A673 (cell line): ENCODE measurements around the gene LPP. TPM values are rescaled to one million over a fixed set of nuclear protein-coding genes. Genes with fewer than 3 reads are reported as not detected.
"Not testable (repeated sequence)": the region's sequence is repeated elsewhere in the genome, so short reads cannot be mapped to it uniquely, and the experiment has no call there.

Source experiments
- BruUV-seq: library from RNA; stranded (reverse); fragments of 400-500 nt; replicated peaks from 2 replicates; lab custom pipeline; 2021; lab: Mats Ljungman, UMichigan
- CTCF ChIA-PET: fragments of 300-600 bp; sonication (Branson Sonifier 250); formaldehyde crosslinking; loops from one replicate; lab custom pipeline; 2022; ENCODE audit warnings: antibody characterized with exemption; lab: Charles Lee
- POLR2A ChIA-PET: fragments of 300-600 bp; sonication (Branson Sonifier 250); formaldehyde crosslinking; loops from one replicate; lab custom pipeline; 2022; ENCODE audit warnings: antibody characterized with exemption; ENCODE audit not compliant: low non-redundant PET; lab: Charles Lee
- DNase-seq: peaks from one replicate; pipeline ENCODE4 v3.0.0-alpha.2; 2015; ENCODE audit warnings: low spot score
- H3K27ac ChIP-seq: fragments of 200-600 bp; sonication (generic); 2 replicates; pipeline ENCODE4 v1.5.1; 2016; ENCODE audit warnings: mixed run types, low read depth, mild to moderate bottlenecking, mixed read lengths, antibody characterized with exemption, low read length; ENCODE audit not compliant: poor library complexity, severe bottlenecking
- H3K27me3 ChIP-seq: fragments of 200-600 bp; sonication (generic); replicated peaks from 2 replicates; pipeline ENCODE4 v1.6.1; 2017; ENCODE audit warnings: mixed run types, low read depth, mild to moderate bottlenecking, mixed read lengths, antibody characterized with exemption, low read length; ENCODE audit not compliant: insufficient read depth, poor library complexity
- H3K36me3 ChIP-seq: fragments of 200-600 bp; sonication (generic); 2 replicates; pipeline ENCODE4 v1.6.1; 2016; ENCODE audit warnings: mixed run types, mild to moderate bottlenecking, mixed read lengths, antibody characterized with exemption, low read length; ENCODE audit not compliant: insufficient read depth, poor library complexity, severe bottlenecking
- H3K4me1 ChIP-seq: fragments of 200-600 bp; sonication (generic); 2 replicates; pipeline ENCODE4 v1.6.1; 2017; ENCODE audit warnings: mixed run types, mild to moderate bottlenecking, mixed read lengths, antibody characterized with exemption, low read length; ENCODE audit not compliant: insufficient read depth, poor library complexity, severe bottlenecking
- H3K4me3 ChIP-seq: fragments of 200-600 bp; sonication (generic); 2 replicates; pipeline ENCODE4 v1.5.1; 2016; ENCODE audit warnings: low read depth, mixed run types, mild to moderate bottlenecking, mixed read lengths, low read length; ENCODE audit not compliant: poor library complexity, severe bottlenecking
- H3K9me3 ChIP-seq: fragments of 200-600 bp; sonication (generic); 2 replicates; pipeline ENCODE4 v1.6.1; 2016; ENCODE audit warnings: mixed run types, low read depth, mild to moderate bottlenecking, mixed read lengths, antibody characterized with exemption, low read length; ENCODE audit not compliant: poor library complexity, severe bottlenecking
- CTCF ChIP-seq: fragments of 300-800, 200-600 bp; sonication (generic); conservative IDR thresholded peaks from 2 replicates; pipeline ENCODE4 v1.5.1; 2017; ENCODE audit warnings: low read depth, mild to moderate bottlenecking, antibody characterized with exemption, low read length, moderate library complexity, mixed read lengths
- EZH2 ChIP-seq: fragments of 200-600 bp; sonication (generic); IDR thresholded peaks from 2 replicates; pipeline ENCODE4 v1.6.1; 2017; ENCODE audit warnings: borderline replicate concordance, low read depth, mild to moderate bottlenecking, mixed read lengths, antibody characterized with exemption, low read length; ENCODE audit not compliant: poor library complexity, severe bottlenecking
- intact Hi-C: fragments of 100-400 bp; cut with micrococcal nuclease; formaldehyde crosslinking; loops from one replicate; pipeline ENCODE4 v1.10.0; 2022; ENCODE audit not compliant: unreplicated experiment
- total RNA-seq: library from RNA; stranded (reverse); gene quantifications from 2 replicates; pipeline ENCODE4 v1.2.3, GENCODE V29; 2021

The LPP gene
- total RNA-seq, 1 experiment from 2014 or later, result 39.7 TPM

- ChIA-PET POLR2A (no interaction called here), CTCF (no interaction called here)
- no peaks in the 10 kb centered on the region for H3K36me3 ChIP-seq
Measured at GRCh38 chr3:188126276-188126675, 27.7 kb upstream of the LPP start.

GRCh38 chr3:188126934-188127333, 27.0 kb upstream of the LPP start:
- Histone ChIP-seq H3K4me1 (no peaks in the 10 kb centered on the region), H3K9me3 (no peaks in the 10 kb centered on the region), H3K27me3 (no peaks in the 10 kb centered on the region), H3K27ac (no peak overlapping the region), H3K36me3 (no peaks in the 10 kb centered on the region), H3K4me3 (no peak overlapping the region)
- DNase-seq, result no peak
- POLR2A ChIA-PET, result no interaction called here
- TF ChIP-seq CTCF (no peak), EZH2 (no peak)
- no TSS peak for BruUV-seq
- intact Hi-C loops, result no loop called here
- CTCF ChIA-PET, result no interaction called here

More at GRCh38 chr3:188126276-188126675, 27.7 kb upstream of the LPP start:
- Histone ChIP-seq H3K4me3 (no peak overlapping the region), H3K27me3 (no peaks in the 10 kb centered on the region), H3K4me1 (no peaks in the 10 kb centered on the region), H3K27ac (no peak overlapping the region), H3K9me3 (no peaks in the 10 kb centered on the region)
- BruUV-seq, result no TSS peak
- DNase-seq, result no peak
- no peak for TF ChIP-seq CTCF
- no peak for TF ChIP-seq EZH2
- intact Hi-C loops, result no loop called here

GRCh38 chr3:188128905-188129304, 25.1 kb upstream of the LPP start:
- ChIA-PET POLR2A (no interaction called here), CTCF (no interaction called here)
- H3K27me3 ChIP-seq, result no peaks in the 10 kb centered on the region
- TF ChIP-seq CTCF (no peak), EZH2 (no peak)
- H3K4me1 ChIP-seq, result peaks cover 4% of the 10 kb centered on the region
- no peak for DNase-seq
- intact Hi-C loops, result no loop called here
- no TSS peak for BruUV-seq
- no peaks in the 10 kb centered on the region for H3K9me3 ChIP-seq
- no peak overlapping the region for H3K27ac ChIP-seq
- H3K36me3 ChIP-seq, result no peaks in the 10 kb centered on the region
- no peak overlapping the region for H3K4me3 ChIP-seq

GRCh38 chr3:188131023-188131422, 22.9 kb upstream of the LPP start:
- H3K36me3 ChIP-seq, DNase-seq, H3K4me1 ChIP-seq, H3K9me3 ChIP-seq, BruUV-seq, CTCF ChIA-PET, intact Hi-C loops, H3K27ac ChIP-seq, H3K27me3 ChIP-seq, POLR2A ChIA-PET, H3K4me3 ChIP-seq: not testable (repeated sequence)
